Thyroid gland (tissue), 4 donors: ENCODE measurements around the gene CIROP.

Source experiments
- POLR2A ChIP-seq, 2 donors: fragments of 450-650 bp; IDR thresholded peaks; one replicate each; pipeline ENCODE4 v1.6.1; 2017; ENCODE audit warnings: antibody characterized with exemption in 2 of 2, mild to moderate bottlenecking in 2 of 2, moderate library complexity in 1 of 2
- TF ChIP-seq, protein P1 (sequence below), 6 experiments: fragments of 200-600 bp in 3 of 6; fragments of 450-650 bp in 3 of 6; sonication (generic) in 3 of 6; IDR thresholded peaks; one replicate each; pipeline ENCODE4 v1.5.1; 2016 to 2019; ENCODE audit warnings: antibody characterized with exemption in 6 of 6, mild to moderate bottlenecking in 2 of 6, inconsistent platforms in 1 of 6, moderate library complexity in 1 of 6

DNA sequence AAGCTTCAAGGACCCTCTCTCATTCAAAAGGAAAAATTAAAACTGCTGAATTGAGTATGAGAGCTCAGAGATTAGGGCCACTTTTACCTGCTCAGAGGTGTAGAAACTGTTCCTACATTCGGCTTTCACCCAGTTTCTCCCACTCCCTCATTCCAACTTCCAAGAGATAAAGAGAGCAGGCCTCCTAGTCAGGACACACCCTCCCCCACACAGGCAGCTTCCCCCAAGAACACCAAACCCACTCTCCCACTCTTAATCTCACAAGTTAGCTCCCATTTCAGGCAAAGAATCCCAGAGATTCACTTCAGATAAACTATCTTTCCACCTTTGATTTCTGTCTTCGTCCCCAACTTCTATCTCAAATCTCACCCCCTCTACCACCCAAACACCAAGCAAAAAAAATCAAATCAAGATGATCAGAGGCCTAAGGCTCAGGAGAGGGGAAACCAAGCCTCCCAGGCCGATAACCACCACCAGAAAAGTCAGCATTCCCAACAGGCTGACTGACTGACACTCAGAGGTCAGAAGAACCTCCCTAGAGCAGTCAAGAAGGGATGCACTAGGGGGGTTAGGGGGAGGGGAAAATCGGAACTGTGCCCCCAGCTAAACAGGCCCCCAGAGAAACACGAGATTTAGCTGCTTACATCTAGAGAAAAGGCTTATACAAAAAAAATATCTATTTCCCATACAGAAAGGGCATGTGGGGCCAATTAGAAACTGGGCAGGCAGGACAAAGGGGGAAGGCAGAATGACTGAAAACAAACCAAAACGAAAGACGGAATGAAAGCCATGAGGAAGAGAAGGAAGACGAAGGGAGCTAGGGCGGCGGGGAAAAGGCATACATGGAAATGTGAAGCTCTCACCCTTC, 34.3 kb downstream of the CIROP start:
- TF ChIP-seq, protein P1, sequence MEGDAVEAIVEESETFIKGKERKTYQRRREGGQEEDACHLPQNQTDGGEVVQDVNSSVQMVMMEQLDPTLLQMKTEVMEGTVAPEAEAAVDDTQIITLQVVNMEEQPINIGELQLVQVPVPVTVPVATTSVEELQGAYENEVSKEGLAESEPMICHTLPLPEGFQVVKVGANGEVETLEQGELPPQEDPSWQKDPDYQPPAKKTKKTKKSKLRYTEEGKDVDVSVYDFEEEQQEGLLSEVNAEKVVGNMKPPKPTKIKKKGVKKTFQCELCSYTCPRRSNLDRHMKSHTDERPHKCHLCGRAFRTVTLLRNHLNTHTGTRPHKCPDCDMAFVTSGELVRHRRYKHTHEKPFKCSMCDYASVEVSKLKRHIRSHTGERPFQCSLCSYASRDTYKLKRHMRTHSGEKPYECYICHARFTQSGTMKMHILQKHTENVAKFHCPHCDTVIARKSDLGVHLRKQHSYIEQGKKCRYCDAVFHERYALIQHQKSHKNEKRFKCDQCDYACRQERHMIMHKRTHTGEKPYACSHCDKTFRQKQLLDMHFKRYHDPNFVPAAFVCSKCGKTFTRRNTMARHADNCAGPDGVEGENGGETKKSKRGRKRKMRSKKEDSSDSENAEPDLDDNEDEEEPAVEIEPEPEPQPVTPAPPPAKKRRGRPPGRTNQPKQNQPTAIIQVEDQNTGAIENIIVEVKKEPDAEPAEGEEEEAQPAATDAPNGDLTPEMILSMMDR (IDR thresholded peaks at IDR 0.05): no peak
- no peak for TF ChIP-seq POLR2A (IDR thresholded peaks at IDR 0.05)
